Stimulated activated CD4-positive, alpha-beta T cell treated with anti-CD3 and anti-CD28 coated beads, Interleukin-4, amount 100 ng/mL, for 24 hours (primary cell): ENCODE data around the gene RASSF7.

Experiments used
- DNase-seq: peaks from one replicate; pipeline ENCODE4 v3.0.0-alpha.2; 2020

The RASSF7 gene

DNA sequence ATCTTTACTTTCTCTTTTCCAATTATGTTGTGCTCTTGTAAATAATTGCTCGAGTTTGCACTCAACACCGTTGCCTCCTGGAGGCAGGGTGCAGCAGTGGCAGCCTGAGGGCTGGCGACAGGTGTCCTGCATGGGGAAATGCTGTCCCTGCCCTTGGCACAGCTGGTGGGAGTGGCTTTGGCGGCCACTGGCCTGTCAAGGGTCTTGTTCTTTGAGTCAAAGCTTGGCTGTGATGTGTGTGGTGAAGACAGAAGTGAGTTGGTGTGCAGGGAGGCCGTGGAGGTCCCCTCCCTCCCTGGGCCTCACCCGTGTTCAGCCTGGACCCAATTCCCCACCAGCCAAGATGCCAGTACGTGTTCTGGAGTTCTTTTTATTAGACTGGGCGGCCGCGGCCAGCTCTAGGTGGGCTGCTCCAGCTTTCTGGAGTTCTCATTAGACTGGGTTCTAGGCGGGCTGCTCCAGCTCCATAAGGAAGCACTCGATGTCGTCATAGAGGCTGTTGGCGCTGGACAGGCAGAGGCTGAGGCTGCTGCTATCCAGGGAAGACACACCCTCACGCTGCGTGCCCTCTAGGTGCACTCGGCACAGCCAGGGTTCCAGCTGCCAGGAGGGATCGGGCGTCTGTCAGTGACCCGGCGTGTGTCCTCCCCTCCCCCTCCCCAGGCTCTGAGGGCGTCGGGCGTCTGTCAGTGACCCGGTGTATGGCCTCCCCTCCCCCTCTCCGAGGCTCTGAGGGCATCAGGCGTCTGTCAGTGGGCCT is 51.6 kb downstream of the RASSF7 start:
- no peak for DNase-seq

DNA sequence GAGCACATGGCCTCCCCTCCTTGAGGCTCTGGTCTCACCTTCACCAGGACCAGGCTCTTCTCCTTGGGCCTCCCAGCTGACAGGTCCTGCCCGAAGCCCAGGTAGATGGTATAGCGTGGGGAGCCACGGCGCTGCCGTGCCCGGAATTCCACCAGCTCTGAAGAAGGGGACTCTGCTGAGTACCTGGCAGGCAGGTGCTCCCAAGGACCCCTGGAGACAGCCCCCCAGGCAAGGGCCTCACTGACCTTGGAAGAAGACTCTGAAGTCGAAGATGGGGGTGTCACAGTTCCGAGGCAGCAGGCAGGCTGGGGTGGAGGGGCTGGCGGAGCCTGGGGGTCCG is 52.2 kb downstream of the RASSF7 start:
- DNase-seq: no peak

DNA sequence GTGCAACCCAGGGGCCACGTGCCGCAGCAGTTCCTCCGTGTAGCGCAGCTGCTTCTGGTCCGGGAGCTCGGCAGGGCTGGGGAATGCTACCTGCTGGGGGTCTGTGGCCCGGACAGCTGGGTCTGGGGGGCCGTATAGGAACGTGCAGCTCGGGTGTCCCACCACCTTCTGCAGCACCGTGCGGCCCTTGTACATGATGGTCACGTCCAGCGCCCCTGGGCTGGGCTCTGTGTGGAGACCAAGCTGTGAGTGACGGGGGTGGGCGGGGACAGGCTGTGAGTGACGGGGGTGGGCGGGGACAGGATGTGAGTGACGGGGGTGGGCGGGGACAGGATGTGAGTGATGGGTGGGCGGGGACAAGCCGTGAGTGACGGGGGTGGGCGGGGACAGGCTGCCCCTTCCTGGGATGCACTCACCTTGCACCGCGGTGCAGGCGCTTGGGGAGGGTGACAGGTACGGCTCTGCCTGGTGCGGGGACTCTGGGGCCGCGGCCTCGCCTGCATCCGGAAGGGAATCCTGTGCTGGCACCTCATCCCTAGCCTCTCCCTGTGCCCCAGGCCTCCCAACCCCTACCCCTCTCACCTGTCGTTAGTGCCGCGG is 52.7 kb downstream of the RASSF7 start:
- peak; percentile 83 for DNase-seq
